Cortex of kidney (tissue), 1 donor: Measurements from ENCODE around the gene SAMD9L.

Experiments used
- DNase-seq: peaks from one replicate; lab custom pipeline; 2025; lab: John Stamatoyannopoulos, UW

Gene SAMD9L

GRCh38 chr7:93148144-93148543 lies at the start of gene SAMD9L:
SAMD9L (minus strand) TSS chr7:93148385; CDS start chr7:93135971, 12,414 bp downstream.
- DNase-seq = no peak

GRCh38 chr7:93196336-93196735 lies 48.2 kb upstream of the SAMD9L start:
- DNase-seq = no peak

GRCh38 chr7:93194386-93194785 lies 46.2 kb upstream of the SAMD9L start:
- no peak for DNase-seq

- DNase-seq = no peak
Measured at GRCh38 chr7:93188870-93189634, 40.9 kb upstream of the SAMD9L start.

- DNase-seq = no peak
Measured at GRCh38 chr7:93185303-93186027, 37.3 kb upstream of the SAMD9L start.

- DNase-seq = no peak
Measured at GRCh38 chr7:93179173-93179572, 31.0 kb upstream of the SAMD9L start.

- no peak for DNase-seq
Measured at GRCh38 chr7:93178213-93178612, 30.0 kb upstream of the SAMD9L start.

GRCh38 chr7:93176992-93177580 lies 28.9 kb upstream of the SAMD9L start:
- no peak for DNase-seq

- DNase-seq = no peak
Measured at GRCh38 chr7:93175219-93175618, 27.0 kb upstream of the SAMD9L start.

- DNase-seq = no peak
Measured at GRCh38 chr7:93172683-93173082, 24.5 kb upstream of the SAMD9L start.

GRCh38 chr7:93171606-93172226 lies 23.5 kb upstream of the SAMD9L start:
- no peak for DNase-seq

- no peak for DNase-seq
Measured at GRCh38 chr7:93165447-93165846, 17.3 kb upstream of the SAMD9L start.

GRCh38 chr7:93164766-93165165 lies 16.6 kb upstream of the SAMD9L start:
- DNase-seq = no peak

GRCh38 chr7:93161181-93161762 lies 13.1 kb upstream of the SAMD9L start:
- no peak for DNase-seq

GRCh38 chr7:93160410-93160809 lies 12.2 kb upstream of the SAMD9L start:
- DNase-seq = no peak

GRCh38 chr7:93159490-93159889 lies 11.3 kb upstream of the SAMD9L start:
- DNase-seq = no peak

GRCh38 chr7:93156884-93157283 lies 8.7 kb upstream of the SAMD9L start:
- DNase-seq = no peak

GRCh38 chr7:93150200-93150835 lies 2.1 kb upstream of the SAMD9L start:
- no peak for DNase-seq

GRCh38 chr7:93148727-93149126 lies 542 bp upstream of the SAMD9L start:
- DNase-seq = no peak

- no peak for DNase-seq
Measured at GRCh38 chr7:93147363-93147762, 822 bp downstream of the SAMD9L start.

- DNase-seq = no peak
Measured at GRCh38 chr7:93146472-93147141, 1.6 kb downstream of the SAMD9L start.
